ENCODE results near the gene KMT2C.
"Not testable (repeated sequence)": the region's sequence is repeated elsewhere in the genome, so short reads cannot be mapped to it uniquely, and the experiment has no call there.

KMT2C gene

DNA sequence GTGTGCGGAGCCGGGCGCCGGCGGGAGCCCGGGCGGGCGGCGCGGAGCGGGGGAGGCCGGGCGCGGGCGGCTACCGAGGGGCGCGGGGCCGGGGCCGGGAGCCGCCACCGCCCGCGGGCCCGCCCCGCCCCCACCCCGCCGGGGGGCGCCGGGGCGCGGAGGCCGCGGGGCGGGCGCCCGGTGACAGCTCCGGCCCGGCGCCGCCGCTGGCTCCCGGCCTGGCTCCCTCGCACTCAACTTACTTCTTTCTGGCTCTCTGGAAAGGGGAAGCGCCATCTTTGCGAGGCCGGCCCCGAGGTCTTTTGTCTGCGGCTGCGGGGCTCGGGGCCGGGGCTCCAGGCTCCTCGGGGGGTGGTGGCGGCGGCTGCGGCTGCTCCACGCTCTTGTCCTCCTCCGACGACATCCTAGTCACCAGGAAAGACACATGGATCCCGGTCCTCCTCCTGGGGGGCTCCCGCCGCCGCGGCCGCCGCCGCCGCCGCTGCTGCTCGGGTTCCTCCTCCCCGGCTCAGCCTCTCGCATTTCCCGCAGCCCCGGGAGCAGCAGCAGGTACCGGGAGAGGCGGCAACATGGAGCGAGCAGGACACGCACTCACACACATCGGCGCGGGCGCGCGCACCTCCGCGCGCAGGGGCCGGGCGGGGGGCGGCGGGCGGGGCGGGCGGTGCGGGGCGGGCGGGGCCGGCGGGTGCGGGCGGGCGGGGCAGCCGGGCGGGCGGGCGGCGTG is at the start of gene KMT2C:
Gene KMT2C (minus strand): TSS at position 620 of the 727 bp plus-strand sequence. CDS start 217 bp downstream, at position 403.
- DNase-seq = peak; percentile 49 to 54

GRCh38 chr7:152481082-152481481 is 45.3 kb upstream of the KMT2C start:
- no peak for DNase-seq

GRCh38 chr7:152480664-152481063 is 44.9 kb upstream of the KMT2C start:
- no peak for DNase-seq

DNA sequence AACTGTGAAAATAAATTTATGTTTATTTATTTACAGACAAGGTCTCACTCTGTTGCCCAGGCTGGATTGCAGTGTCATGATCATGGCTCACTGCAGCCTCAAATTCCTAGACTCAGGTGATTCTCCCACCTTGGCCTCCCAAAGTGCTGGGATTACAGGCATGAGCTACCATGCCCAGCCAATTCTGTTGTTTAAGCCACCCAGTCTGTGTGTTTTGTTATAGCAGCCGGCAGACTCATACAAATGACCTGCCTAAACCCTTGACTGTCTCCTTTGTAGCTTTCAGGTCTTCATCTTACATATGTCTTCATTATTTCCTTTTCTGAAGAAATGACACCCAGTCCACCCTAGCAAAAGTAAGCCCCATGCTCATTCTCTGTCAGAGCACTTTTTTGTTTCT is 43.8 kb upstream of the KMT2C start:
- no peak for DNase-seq

DNA sequence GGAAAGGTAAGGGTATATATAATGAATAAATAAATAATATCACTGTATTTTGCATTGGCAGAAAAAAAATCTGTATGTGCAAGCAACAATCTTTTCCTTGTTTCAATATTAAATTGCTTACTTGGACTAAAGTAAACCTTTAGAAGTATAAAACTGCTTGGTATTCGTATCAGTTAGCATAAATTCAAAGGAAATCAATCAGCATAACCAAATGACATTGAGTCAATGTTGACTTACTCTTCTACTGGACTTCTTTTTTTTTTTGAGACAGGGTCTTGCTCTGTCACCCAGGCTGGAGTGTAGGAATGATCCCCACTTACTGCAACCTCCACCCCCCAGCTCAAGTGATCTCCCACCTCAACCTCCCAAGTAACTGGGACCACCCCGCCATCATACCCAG is 42.3 kb upstream of the KMT2C start:
- no peak for DNase-seq

DNA sequence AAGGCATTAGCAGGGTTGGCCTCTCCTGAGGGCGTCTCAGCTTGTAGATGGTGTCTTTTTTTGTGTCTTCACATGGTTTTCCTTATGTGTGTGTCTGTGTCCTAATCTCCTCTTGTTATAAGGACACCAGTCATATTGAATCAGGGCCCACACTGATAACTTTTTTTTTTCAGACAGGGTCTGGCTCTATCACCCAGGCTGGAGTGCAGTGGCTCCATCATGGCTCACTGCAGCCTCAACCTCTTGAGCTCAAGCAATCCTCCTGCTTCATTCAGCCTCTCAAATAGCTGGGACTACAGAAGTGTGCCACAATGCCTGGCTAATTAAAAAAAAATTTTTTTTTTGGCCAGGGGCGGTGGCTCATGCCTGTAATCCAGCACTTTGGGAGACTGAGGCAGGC is 41.3 kb upstream of the KMT2C start:
- DNase-seq = no peak

GRCh38 chr7:152476551-152476950 is 40.7 kb upstream of the KMT2C start:
- no peak for DNase-seq

DNA sequence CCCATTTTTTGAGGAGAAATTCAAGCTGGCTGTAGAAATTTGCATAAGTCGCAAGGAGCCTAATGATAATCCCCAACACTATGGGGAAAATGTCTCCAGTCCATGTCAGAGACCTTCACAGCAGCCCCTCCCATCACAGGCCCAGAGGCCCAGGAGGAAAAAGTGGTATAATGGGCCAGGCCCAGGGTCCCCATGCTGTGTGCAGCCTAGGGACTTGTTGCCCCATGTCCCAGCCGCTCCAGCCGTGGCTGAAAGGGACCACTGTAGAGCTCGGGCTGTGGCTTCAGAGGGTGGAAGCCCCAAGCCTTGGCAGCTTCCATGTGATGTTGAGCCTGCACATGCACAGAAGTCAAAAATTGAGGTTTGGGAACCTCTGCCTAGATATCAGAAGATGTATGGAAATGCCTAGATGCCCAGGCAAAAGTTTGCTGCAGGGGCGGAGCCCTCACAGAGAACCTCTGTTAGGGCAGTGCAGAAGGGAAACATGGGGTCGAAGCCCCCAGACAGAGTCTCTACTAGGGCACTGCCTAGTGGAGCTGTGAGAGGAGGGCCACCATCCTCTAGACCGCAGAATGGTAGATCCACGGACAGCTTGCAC is 35.3 kb upstream of the KMT2C start:
- DNase-seq = not testable (repeated sequence)

DNA sequence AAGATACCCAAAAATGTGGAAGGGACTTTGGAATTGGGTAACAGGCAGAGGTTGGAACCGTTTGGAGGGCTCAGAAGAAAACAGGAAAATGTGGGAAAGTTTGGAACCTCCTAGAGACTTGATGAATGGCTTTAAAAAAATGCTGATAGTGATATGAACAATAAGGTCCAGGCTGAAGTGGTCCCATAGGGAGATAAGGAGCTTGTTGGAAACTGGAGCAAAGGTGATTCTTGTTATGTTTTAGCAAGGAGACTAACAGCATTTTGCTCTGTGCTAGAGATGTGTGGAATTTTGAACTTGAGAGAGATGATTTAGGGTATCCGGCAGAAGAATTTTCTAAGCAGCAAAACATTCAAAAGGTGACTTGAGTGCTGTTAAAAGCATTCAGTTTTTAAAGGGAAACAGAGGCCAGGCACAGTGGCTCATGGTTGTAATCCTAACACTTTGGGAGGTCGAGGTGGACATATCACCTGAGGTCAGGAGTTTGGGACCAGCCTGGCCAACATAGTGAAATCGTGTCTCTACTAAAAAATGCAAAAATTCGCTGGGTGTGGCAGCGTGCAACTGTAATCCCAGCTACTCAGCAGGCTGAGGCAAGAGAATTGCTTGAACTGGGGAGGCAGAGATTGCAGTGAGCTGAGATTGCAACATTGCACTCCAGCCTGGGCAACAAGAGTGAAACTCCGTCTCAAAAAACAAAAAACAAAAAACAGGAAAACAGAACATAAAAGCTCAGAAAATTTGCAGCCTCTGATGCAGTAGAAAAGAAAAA is 34.6 kb upstream of the KMT2C start:
- not testable (repeated sequence) for DNase-seq

- DNase-seq = not testable (repeated sequence)
Measured at GRCh38 chr7:152469576-152469975, 33.8 kb upstream of the KMT2C start.

- no peak for DNase-seq
Measured at GRCh38 chr7:152467225-152467624, 31.4 kb upstream of the KMT2C start.

DNA sequence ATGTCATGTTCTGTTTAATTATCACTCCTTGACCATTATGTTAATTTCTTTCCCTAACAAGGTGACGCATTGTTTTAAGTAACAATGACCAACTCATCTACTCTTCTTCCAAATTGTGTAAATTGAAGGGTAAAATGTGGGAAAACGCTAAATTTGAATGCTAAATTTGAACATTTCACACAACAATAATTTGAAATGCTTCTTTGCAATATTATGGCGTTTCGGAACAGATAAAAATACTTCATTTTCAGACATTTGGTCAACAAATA is 29.2 kb upstream of the KMT2C start:
- no peak for DNase-seq

GRCh38 chr7:152464312-152465118 is 28.7 kb upstream of the KMT2C start:
- DNase-seq = peak; percentile 77 to 80

GRCh38 chr7:152463709-152464311 is 28.0 kb upstream of the KMT2C start:
- peak; percentile 100 for DNase-seq

DNA sequence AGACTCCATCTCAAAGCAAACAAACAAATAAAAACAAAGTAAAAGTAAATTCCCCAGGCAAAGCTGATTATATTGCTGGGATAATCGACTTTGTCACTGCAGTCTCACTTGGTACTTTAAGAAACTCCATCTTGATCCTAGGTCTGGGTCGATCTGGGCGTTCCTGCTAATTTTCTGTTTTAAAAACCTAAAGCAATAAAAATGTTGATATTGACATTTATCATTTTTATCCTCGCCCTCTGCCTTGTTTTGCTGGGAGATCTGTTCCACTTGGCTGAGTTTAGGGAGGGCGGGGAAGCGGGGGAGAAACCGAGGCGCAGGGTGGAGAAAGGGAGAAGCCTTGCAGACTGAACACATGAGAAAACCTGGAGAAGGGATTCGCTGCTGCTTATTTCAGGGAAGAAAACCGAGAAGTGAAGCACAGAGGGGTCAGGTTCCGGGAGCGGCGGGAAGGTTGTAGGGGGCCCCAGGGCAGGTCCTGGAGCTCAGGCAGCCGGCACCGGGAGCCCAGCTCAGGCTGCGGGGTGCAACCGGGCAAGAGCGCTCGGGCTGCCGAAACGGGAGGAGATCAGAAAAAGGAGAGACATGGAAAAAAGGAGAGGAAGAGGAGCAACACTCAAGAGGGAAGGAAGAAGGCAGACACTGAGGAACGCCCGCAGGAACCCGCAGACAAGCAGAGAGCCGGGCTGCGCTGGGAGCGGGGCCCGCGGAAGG is 27.3 kb upstream of the KMT2C start:
- DNase-seq = no peak

GRCh38 chr7:152459724-152460251 is 24.0 kb upstream of the KMT2C start:
- no peak for DNase-seq

- no peak for DNase-seq
Measured at GRCh38 chr7:152451356-152451755, 15.6 kb upstream of the KMT2C start.

DNA sequence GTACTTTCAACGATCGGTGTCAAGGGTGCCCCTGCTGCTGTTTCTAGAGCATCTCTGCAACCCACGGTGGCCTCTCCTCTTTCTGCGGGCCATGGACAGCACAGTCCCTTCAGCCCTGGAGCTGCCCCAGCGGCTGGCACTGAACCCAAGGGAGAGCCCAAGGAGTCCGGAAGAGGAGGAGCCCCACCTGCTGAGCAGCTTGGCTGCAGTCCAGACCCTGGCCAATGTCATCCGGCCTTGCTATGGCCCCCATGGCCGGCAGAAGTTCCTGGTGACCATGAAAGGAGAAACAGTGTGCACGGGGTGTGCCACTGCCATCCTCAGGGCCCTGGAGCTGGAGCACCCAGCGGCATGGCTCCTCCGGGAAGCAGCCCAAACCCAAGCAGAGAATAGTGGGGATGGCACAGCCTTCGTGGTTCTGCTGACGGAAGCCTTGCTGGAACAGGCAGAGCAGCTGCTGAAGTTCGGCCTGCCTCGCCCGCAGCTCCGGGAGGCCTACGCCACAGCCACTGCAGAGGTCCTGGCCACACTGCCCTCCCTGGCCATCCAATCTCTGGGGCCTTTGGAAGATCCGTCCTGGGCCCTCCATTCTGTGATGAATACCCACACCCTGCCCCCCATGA is 9.7 kb upstream of the KMT2C start:
- not testable (repeated sequence) for DNase-seq

DNA sequence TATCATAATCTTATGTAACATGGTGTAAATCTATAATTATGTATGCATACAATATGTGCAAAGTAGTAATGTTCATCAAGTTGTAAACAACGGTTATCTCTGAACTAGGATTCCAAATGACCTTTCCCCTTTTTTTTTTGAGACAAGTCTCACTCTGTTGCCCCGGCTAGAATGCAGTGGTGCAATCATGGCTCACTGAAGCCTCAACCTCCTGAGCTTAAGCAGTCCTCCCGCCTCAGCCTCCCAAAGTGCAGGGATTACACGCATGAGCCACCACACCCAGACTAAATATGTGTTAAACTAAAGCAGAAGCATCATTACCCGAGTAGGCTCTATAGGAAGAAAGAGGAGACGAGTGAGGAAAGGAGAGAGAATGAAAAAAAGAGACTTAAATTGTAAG is 7.8 kb upstream of the KMT2C start:
- no peak for DNase-seq

- DNase-seq = no peak
Measured at GRCh38 chr7:152442330-152442835, 6.6 kb upstream of the KMT2C start.

DNA sequence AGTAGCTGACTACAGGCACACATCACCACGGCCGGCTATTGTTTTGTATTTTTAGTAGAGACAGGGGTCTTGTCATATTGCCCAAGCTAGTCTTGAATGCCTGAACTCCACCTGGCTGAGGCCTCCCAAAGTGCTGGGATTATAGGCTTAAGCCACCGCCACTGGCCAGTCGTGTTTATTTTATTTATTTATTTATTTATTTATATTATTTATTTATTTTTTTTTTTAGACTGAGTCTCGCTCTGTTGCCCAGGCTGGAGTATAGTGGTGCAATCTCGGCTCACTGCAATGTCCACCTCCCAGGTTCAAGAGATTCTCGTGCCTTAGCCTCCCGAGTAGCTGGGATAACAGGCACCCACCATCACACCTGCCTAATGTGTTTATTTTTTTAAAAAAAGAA is 6.0 kb upstream of the KMT2C start:
- not testable (repeated sequence) for DNase-seq

All from activated CD4-positive, alpha-beta T cell treated with anti-CD3 and anti-CD28 coated beads, Interleukin-2, amount 50 U/mL, for 48 hours (primary cell).